Measurements from ENCODE around the gene MFSD2A. TPM values are rescaled to one million over a fixed set of nuclear protein-coding genes. Genes with fewer than 3 reads are reported as not detected.

Gene MFSD2A
- total and polyA plus RNA-seq, 8 donors: 0.75 to 16.1 (median 6.4) TPM; not detected in 1

- DNase-seq: no peak
- H3K4me1 ChIP-seq: no peaks in the 10 kb centered on the region
- H3K27me3 ChIP-seq: peaks cover 0 to 5% (median 3%) of the 10 kb centered on the region in 3 donors
- no peak overlapping the region for H3K4me3 ChIP-seq
- intact Hi-C loops (cut with DNase I; ENCODE audit: low total_unique reads): no loop called here
- WGBS, 5 donors: 81 to 91% (median 84%) methylated on average over 4 of the region's 4 CpGs
- no peak for TF ChIP-seq POLR2AphosphoS5 (IDR thresholded peaks at IDR 0.05)
- TF ChIP-seq EP300 (IDR thresholded peaks at IDR 0.05): no peak
- TF ChIP-seq CTCF (IDR thresholded peaks at IDR 0.05): no peak
- TF ChIP-seq POLR2A (IDR thresholded peaks at IDR 0.05): no peak
- no peaks in the 10 kb centered on the region for H3K36me3 ChIP-seq
- no peak overlapping the region for H3K27ac ChIP-seq
- H3K9me3 ChIP-seq: no peaks in the 10 kb centered on the region
Measured at GRCh38 chr1:39946216-39946615, 8.7 kb upstream of the MFSD2A start.

- DNase-seq: no peak
- TF ChIP-seq POLR2A (IDR thresholded peaks at IDR 0.05) (no peak), EP300 (IDR thresholded peaks at IDR 0.05) (no peak), POLR2AphosphoS5 (IDR thresholded peaks at IDR 0.05) (no peak), CTCF (IDR thresholded peaks at IDR 0.05) (no peak)
- H3K27me3 ChIP-seq: peaks cover 0 to 5% (median 3%) of the 10 kb centered on the region in 3 donors
- H3K36me3 ChIP-seq: no peaks in the 10 kb centered on the region
- H3K27ac ChIP-seq: no peak overlapping the region
- peaks cover 0 to 7% (median 2%) of the 10 kb centered on the region in 4 donors for H3K4me1 ChIP-seq
- H3K4me3 ChIP-seq: no peak overlapping the region
- WGBS, 5 donors: 64 to 84% (median 81%) methylated on average over 4 of the region's 4 CpGs
- H3K9me3 ChIP-seq: no peaks in the 10 kb centered on the region
- intact Hi-C loops (cut with DNase I; ENCODE audit: low total_unique reads): no loop called here
Measured at GRCh38 chr1:39947260-39947659, 7.7 kb upstream of the MFSD2A start.

GRCh38 chr1:39949891-39950290 is 5.1 kb upstream of the MFSD2A start:
- H3K27me3 ChIP-seq: peaks cover 0 to 5% (median 3%) of the 10 kb centered on the region in 3 donors
- H3K4me1 ChIP-seq: peaks cover 0 to 33% (median 19%) of the 10 kb centered on the region in 4 donors
- no peaks in the 10 kb centered on the region for H3K9me3 ChIP-seq
- intact Hi-C loops (cut with DNase I; ENCODE audit: low total_unique reads): no loop called here
- WGBS, 5 donors: 69 to 84% (median 80%) methylated on average over 2 of the region's 2 CpGs
- TF ChIP-seq POLR2A (IDR thresholded peaks at IDR 0.05): no peak
- no peak for TF ChIP-seq EP300 (IDR thresholded peaks at IDR 0.05)
- no peak for TF ChIP-seq CTCF (IDR thresholded peaks at IDR 0.05)
- TF ChIP-seq POLR2AphosphoS5 (IDR thresholded peaks at IDR 0.05): no peak
- H3K4me3 ChIP-seq: no peak overlapping the region
- no peak for DNase-seq
- no peak overlapping the region for H3K27ac ChIP-seq
- no peaks in the 10 kb centered on the region for H3K36me3 ChIP-seq

- peaks cover 0 to 2% (median 0%) of the 10 kb centered on the region in 3 donors for H3K27me3 ChIP-seq
- intact Hi-C loops (cut with DNase I; ENCODE audit: low total_unique reads): no loop called here
- H3K27ac ChIP-seq: peak overlapping the region in 2 of 5 donors; percentile 6 to 29
- WGBS, 5 donors: 66 to 72% (median 70%) methylated on average over 3 of the region's 3 CpGs
- DNase-seq: no peak
- H3K9me3 ChIP-seq: no peaks in the 10 kb centered on the region
- H3K4me1 ChIP-seq: peaks cover 15 to 54% (median 35%) of the 10 kb centered on the region in 4 donors
- H3K36me3 ChIP-seq: no peaks in the 10 kb centered on the region
- no peak overlapping the region for H3K4me3 ChIP-seq
- no peak for TF ChIP-seq POLR2AphosphoS5 (IDR thresholded peaks at IDR 0.05)
- no peak for TF ChIP-seq POLR2A (IDR thresholded peaks at IDR 0.05)
- TF ChIP-seq EP300 (IDR thresholded peaks at IDR 0.05): no peak
- TF ChIP-seq CTCF (IDR thresholded peaks at IDR 0.05): no peak
Measured at GRCh38 chr1:39951926-39952325, 3.0 kb upstream of the MFSD2A start.

All from stomach (tissue), 9 donors.